SK-N-SH (cell line): ENCODE data around the gene GLIS1. TPM values are rescaled to one million over a fixed set of nuclear protein-coding genes. Genes with fewer than 3 reads are reported as not detected.

Experiments used
- CTCF ChIA-PET: fragments of 300-600, 350-600 bp; formaldehyde crosslinking; extraction: SDS; loops from one replicate; lab custom pipeline; 2021; lab: Yijun Ruan, JAX
- POLR2A ChIA-PET: fragments of 350-600 bp; sonication (Branson Sonifier 250); formaldehyde crosslinking; extraction: SDS; loops from one replicate; lab custom pipeline; 2020; ENCODE audit warnings: antibody characterized with exemption, inconsistent platforms; lab: Yijun Ruan, JAX
- DNase-seq: peaks from one replicate; pipeline ENCODE4 v3.0.0; 2012
- H2AFZ ChIP-seq: fragments of 200-600 bp; sonication (generic); 2 replicates; pipeline ENCODE4 v1.8.1; 2016; ENCODE audit warnings: antibody characterized with exemption, mild to moderate bottlenecking, low read depth
- H3F3A ChIP-seq: fragments of 200-600 bp; sonication (generic); replicated peaks from 2 replicates; pipeline ENCODE3; 2016; ENCODE audit warnings: antibody characterized with exemption, mild to moderate bottlenecking; ENCODE audit not compliant: insufficient read depth
- H3K27ac ChIP-seq, 2 experiments: fragments of 200-500 bp in 1 of 2; fragments of 200-600 bp in 1 of 2; sonication (Bioruptor generic) in 1 of 2; sonication (generic), shearing (Covaris generic) in 1 of 2; 2 replicates each; pipeline versions ENCODE4 v1.5.1 to v1.6.1; 2014 to 2016; ENCODE audit warnings: low read depth in 2 of 2, inconsistent platforms in 1 of 2, low read length in 1 of 2, mild to moderate bottlenecking in 1 of 2, mixed read lengths in 1 of 2
- H3K27me3 ChIP-seq: fragments of 200-600 bp; sonication (generic), shearing (Covaris generic); 2 replicates; pipeline ENCODE4 v1.6.1; 2016; ENCODE audit warnings: mixed run types; ENCODE audit not compliant: insufficient read depth
- H3K36me3 ChIP-seq, 2 experiments: fragments of 200-500 bp in 1 of 2; fragments of 200-600 bp in 1 of 2; sonication (Bioruptor generic) in 1 of 2; sonication (generic) in 1 of 2; replicated peaks in 1 of 2; 2 replicates each; pipeline versions ENCODE3 to v1.5.1; 2014 to 2016; ENCODE audit warnings: low read length in 1 of 2, mild to moderate bottlenecking in 1 of 2; ENCODE audit not compliant: insufficient read depth in 2 of 2, control insufficient read depth in 1 of 2
- H3K4me1 ChIP-seq, 2 experiments: fragments of 200-500 bp in 1 of 2; fragments of 200-600 bp in 1 of 2; sonication (Bioruptor generic) in 1 of 2; sonication (generic), shearing (Covaris generic) in 1 of 2; 2 replicates each; pipeline versions ENCODE4 v1.5.1 to v1.6.1; 2014 to 2016; ENCODE audit warnings: low read depth in 1 of 2, low read length in 1 of 2, mixed run types in 1 of 2; ENCODE audit not compliant: insufficient read depth in 2 of 2, control insufficient read depth in 1 of 2
- H3K4me2 ChIP-seq: fragments of 200-600 bp; sonication (generic), shearing (Covaris generic); 2 replicates; pipeline ENCODE4 v1.6.1; 2017; ENCODE audit warnings: mixed run types
- H3K4me3 ChIP-seq, 2 experiments: fragments of 200-500 bp in 1 of 2; fragments of 200-600 bp in 1 of 2; sonication (Bioruptor generic) in 1 of 2; sonication (generic), shearing (Covaris generic) in 1 of 2; 2 replicates each; pipeline versions ENCODE4 v1.5.1 to v1.8.1; 2014 to 2016; ENCODE audit warnings: low read depth in 2 of 2, inconsistent platforms in 1 of 2, low read length in 1 of 2, mild to moderate bottlenecking in 1 of 2, mixed read lengths in 1 of 2, moderate library complexity in 1 of 2
- H3K79me2 ChIP-seq: fragments of 200-600 bp; sonication (generic); 2 replicates; pipeline ENCODE4 v1.8.1; 2017; ENCODE audit warnings: mild to moderate bottlenecking; ENCODE audit not compliant: insufficient read depth
- H3K9ac ChIP-seq: fragments of 200-600 bp; sonication (generic); 2 replicates; pipeline ENCODE4 v1.6.1; 2017; ENCODE audit warnings: mixed run types
- H3K9me2 ChIP-seq: fragments of 200-600 bp; sonication (generic); 2 replicates; pipeline ENCODE4 v1.6.1; 2017; ENCODE audit warnings: mixed run types
- H3K9me3 ChIP-seq: fragments of 200-600 bp; sonication (generic); 2 replicates; pipeline ENCODE4 v1.6.1; 2017; ENCODE audit warnings: mixed run types, mild to moderate bottlenecking, moderate library complexity
- H4K20me1 ChIP-seq: fragments of 200-600 bp; sonication (generic); 2 replicates; pipeline ENCODE4 v1.6.1; 2017; ENCODE audit warnings: mild to moderate bottlenecking, mixed run types; ENCODE audit not compliant: insufficient read depth
- ELF1 ChIP-seq: IDR thresholded peaks from 2 replicates; pipeline ENCODE4 v1.4.0; 2012
- EP300 ChIP-seq, 2 experiments: IDR thresholded peaks; 2 replicates each; pipeline versions ENCODE4 v1.4.0 to v1.6.1; 2012; ENCODE audit warnings: borderline replicate concordance in 1 of 2, low read depth in 1 of 2, low read length in 1 of 2
- EZH2phosphoT487 ChIP-seq: fragments of 200-600 bp; sonication (generic); IDR thresholded peaks from 2 replicates; pipeline ENCODE4 v1.6.1; 2017; ENCODE audit warnings: low read depth, mixed run types, mild to moderate bottlenecking, antibody characterized with exemption, moderate library complexity, borderline replicate concordance
- FOSL2 ChIP-seq: IDR thresholded peaks from 2 replicates; pipeline ENCODE4 v1.4.0; 2012; ENCODE audit warnings: low read depth, mild to moderate bottlenecking, moderate library complexity, borderline replicate concordance
- FOXJ3 ChIP-seq: sonication (generic); formaldehyde crosslinking; IDR thresholded peaks from 2 replicates; pipeline ENCODE4 v1.5.1; 2020; ENCODE audit warnings: mild to moderate bottlenecking, missing genetic modification reagents
- GABPA ChIP-seq: IDR thresholded peaks from 2 replicates; pipeline ENCODE4 v1.4.0; 2012; ENCODE audit warnings: low read depth, mild to moderate bottlenecking
- GATA2 ChIP-seq: sonication (generic); formaldehyde crosslinking; IDR thresholded peaks from 2 replicates; pipeline ENCODE4 v1.5.0; 2020; ENCODE audit warnings: mild to moderate bottlenecking, missing genetic modification reagents
- PBX3 ChIP-seq: IDR thresholded peaks from 2 replicates; pipeline ENCODE4; 2012
- RAD21 ChIP-seq: IDR thresholded peaks from 2 replicates; pipeline ENCODE4 v1.6.1; 2012; ENCODE audit warnings: mild to moderate bottlenecking, low read length
- RFX5 ChIP-seq: IDR thresholded peaks from 2 replicates; pipeline ENCODE4 v1.6.1; 2012; ENCODE audit warnings: mild to moderate bottlenecking, improper control_type of control experiment, low read length
- SIN3A ChIP-seq: IDR thresholded peaks from 2 replicates; pipeline ENCODE4 v1.6.1; 2012; ENCODE audit warnings: low read depth, mild to moderate bottlenecking, low read length, moderate library complexity, borderline replicate concordance
- TCF12 ChIP-seq: IDR thresholded peaks from 2 replicates; pipeline ENCODE4 v1.4.0; 2012
- TEAD4 ChIP-seq: IDR thresholded peaks from 2 replicates; pipeline ENCODE4 v1.4.0; 2012; ENCODE audit warnings: mild to moderate bottlenecking, borderline replicate concordance; ENCODE audit not compliant: insufficient read depth
- USF1 ChIP-seq: IDR thresholded peaks from 2 replicates; pipeline ENCODE4 v1.4.0; 2012; ENCODE audit warnings: low read depth, borderline replicate concordance
- USF2 ChIP-seq: fragments of 150-350 bp; IDR thresholded peaks from 2 replicates; pipeline ENCODE4 v1.6.1; 2017; ENCODE audit warnings: antibody characterized with exemption, low read length, low read depth, borderline replicate concordance
- YY1 ChIP-seq: IDR thresholded peaks from 2 replicates; pipeline ENCODE4 v1.4.0; 2012; ENCODE audit warnings: low read depth, mild to moderate bottlenecking
- WGBS: methylation state at CpG from one replicate; pipeline ENCODE4 v1.1.6; 2017; ENCODE audit warnings: low lambda C conversion rate; 5-methylcytosine and 5-hydroxymethylcytosine counted together
- polyA plus RNA-seq, 3 experiments: library from polyadenylated mRNA; depleted of rRNA; stranded (reverse); fragments of >200 nt; gene quantifications; 2 replicates each; pipeline ENCODE4 v1.2.3, GENCODE V29; 2012

Gene GLIS1
- polyA plus RNA-seq, 1 of the 3 experiments (the other 2 are of a cell fraction), result 0.13 TPM

GRCh38 chr1:53665996-53666395, 73.0 kb downstream of the GLIS1 start:
- CTCF ChIA-PET, result interaction anchor here (1.4 to 2.0 kb wide), 2 partner anchors 9 to 14 kb away, joined by 3 to 6 read pairs; no protein-coding TSS in a partner anchor
- Histone ChIP-seq H4K20me1 (no peaks in the 10 kb centered on the region), H3K79me2 (no peaks in the 10 kb centered on the region), H3F3A (no peaks in the 10 kb centered on the region), H3K9me2 (no peaks in the 10 kb centered on the region), H3K27me3 (no peaks in the 10 kb centered on the region), H3K4me1 (peaks cover 0 to 22% of the 10 kb centered on the region in 2 experiments; a peak in 2 of 4 replicates), H3K4me2 (no peak overlapping the region), H2AFZ (no peak overlapping the region), H3K27ac (no peak overlapping the region), H3K9me3 (no peaks in the 10 kb centered on the region), H3K4me3 (no peak overlapping the region), H3K36me3 (no peaks in the 10 kb centered on the region), H3K9ac (no peak overlapping the region)
- no peak for DNase-seq
- TF ChIP-seq SIN3A (no peak), ELF1 (no peak), YY1 (no peak), USF2 (no peak), TEAD4 (no peak), USF1 (no peak), PBX3 (no peak), EZH2phosphoT487 (no peak)
- WGBS, result 0% methylated on average over 2 of the region's 2 CpGs
- POLR2A ChIA-PET, result no interaction called here

GRCh38 chr1:53663529-53664300, 75.2 kb downstream of the GLIS1 start:
- H3K4me2 ChIP-seq, result no peak overlapping the region
- peaks cover 0 to 2% of the 10 kb centered on the region in 2 experiments; a peak in 1 of 4 replicates for H3K4me1 ChIP-seq
- H3K9me2 ChIP-seq, result no peaks in the 10 kb centered on the region
- H3K27me3 ChIP-seq, result no peaks in the 10 kb centered on the region
- no peaks in the 10 kb centered on the region for H3K9me3 ChIP-seq
- H3K36me3 ChIP-seq, result no peaks in the 10 kb centered on the region
- H4K20me1 ChIP-seq, result no peaks in the 10 kb centered on the region
- DNase-seq, result no peak
- TF ChIP-seq EP300 (IDR thresholded peaks at IDR 0.05; ENCODE audit: borderline replicate concordance in 1 of 2, low read depth in 1 of 2, low read length in 1 of 2), result no peak
- no peak for TF ChIP-seq FOXJ3 (CRISPR knock-in tag)
- TF ChIP-seq RFX5, result no peak
- no peak for TF ChIP-seq PBX3
- no peak for TF ChIP-seq ELF1
- no peak for TF ChIP-seq TCF12
- TF ChIP-seq FOSL2, result no peak
- no peak for TF ChIP-seq GATA2 (CRISPR knock-in tag)
- no peak for TF ChIP-seq RAD21
- TF ChIP-seq TEAD4, result no peak
- TF ChIP-seq GABPA, result no peak
- no peak for TF ChIP-seq SIN3A
- TF ChIP-seq, all 33 proteins: peak for 0
- WGBS, result 67% methylated on average over 3 of the region's 15 CpGs
- Histone ChIP-seq H3K27ac (no peak overlapping the region), H2AFZ (no peak overlapping the region), H3K9ac (no peak overlapping the region), H3K4me3 (no peak overlapping the region), H3K79me2 (no peaks in the 10 kb centered on the region), H3F3A (no peaks in the 10 kb centered on the region)
- ChIA-PET CTCF (no interaction called here), POLR2A (no interaction called here)
